PC-3 (cell line): ENCODE measurements around the gene AKR1B15.

ENCODE experiments used
- EZH2 ChIP-seq: fragments of 300-600 bp; sonication (generic); IDR thresholded peaks from one replicate; pipeline ENCODE4 v1.6.1; 2017; ENCODE audit warnings: antibody characterized with exemption, mild to moderate bottlenecking, low read length; ENCODE audit not compliant: unreplicated experiment
- EZH2phosphoT487 ChIP-seq: fragments of 300-600 bp; sonication (generic); IDR thresholded peaks from 2 replicates; pipeline ENCODE4 v1.6.1; 2018; ENCODE audit warnings: mild to moderate bottlenecking, antibody characterized with exemption, low read length, borderline replicate concordance
- TF ChIP-seq, protein P1 (sequence below): fragments of 300-600 bp; sonication (generic); conservative IDR thresholded peaks from 2 replicates; pipeline ENCODE4 v1.5.1; 2017; ENCODE audit warnings: antibody characterized with exemption, low read depth, mild to moderate bottlenecking, low read length

DNA sequence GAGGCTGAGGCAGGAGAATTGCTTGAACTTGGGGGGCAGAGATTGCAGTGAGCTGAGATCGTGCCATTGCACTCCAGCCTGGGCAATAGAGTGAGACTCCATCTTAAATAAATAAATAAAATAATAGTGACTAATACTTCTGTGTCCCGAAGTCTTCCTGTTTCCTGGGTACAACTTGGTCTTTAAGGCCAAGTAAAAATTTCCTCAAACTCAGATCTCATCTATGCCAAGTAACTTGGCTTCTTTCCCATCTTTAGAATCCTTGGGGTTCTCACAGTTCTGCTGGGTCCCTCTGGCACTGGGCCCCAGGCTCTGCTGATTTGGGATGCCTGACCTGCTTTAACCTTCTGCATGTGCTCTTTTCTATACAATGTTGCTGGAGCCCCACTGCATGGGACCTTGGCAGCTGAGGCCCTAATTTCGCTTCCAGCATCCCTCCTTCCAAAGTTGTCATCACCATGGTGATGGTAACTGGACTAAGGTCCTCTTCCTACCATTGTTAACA is 44.2 kb upstream of the AKR1B15 start:
- TF ChIP-seq, protein P1, sequence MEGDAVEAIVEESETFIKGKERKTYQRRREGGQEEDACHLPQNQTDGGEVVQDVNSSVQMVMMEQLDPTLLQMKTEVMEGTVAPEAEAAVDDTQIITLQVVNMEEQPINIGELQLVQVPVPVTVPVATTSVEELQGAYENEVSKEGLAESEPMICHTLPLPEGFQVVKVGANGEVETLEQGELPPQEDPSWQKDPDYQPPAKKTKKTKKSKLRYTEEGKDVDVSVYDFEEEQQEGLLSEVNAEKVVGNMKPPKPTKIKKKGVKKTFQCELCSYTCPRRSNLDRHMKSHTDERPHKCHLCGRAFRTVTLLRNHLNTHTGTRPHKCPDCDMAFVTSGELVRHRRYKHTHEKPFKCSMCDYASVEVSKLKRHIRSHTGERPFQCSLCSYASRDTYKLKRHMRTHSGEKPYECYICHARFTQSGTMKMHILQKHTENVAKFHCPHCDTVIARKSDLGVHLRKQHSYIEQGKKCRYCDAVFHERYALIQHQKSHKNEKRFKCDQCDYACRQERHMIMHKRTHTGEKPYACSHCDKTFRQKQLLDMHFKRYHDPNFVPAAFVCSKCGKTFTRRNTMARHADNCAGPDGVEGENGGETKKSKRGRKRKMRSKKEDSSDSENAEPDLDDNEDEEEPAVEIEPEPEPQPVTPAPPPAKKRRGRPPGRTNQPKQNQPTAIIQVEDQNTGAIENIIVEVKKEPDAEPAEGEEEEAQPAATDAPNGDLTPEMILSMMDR = no peak
- TF ChIP-seq EZH2 (no peak), EZH2phosphoT487 (no peak)
